Transverse colon (tissue), 4 donors: Measurements from ENCODE around the gene CDC14A. TPM values are rescaled to one million over a fixed set of nuclear protein-coding genes. Genes with fewer than 3 reads are reported as not detected.

ENCODE experiments used
- DNase-seq: peaks from one replicate; pipeline ENCODE4 v3.0.0-alpha.2; 2019
- H3K27ac ChIP-seq, 4 donors: fragments of 200-600 bp; sonication (generic); 2 replicates each; pipeline ENCODE4 v1.5.1; 2016 to 2018; ENCODE audit warnings: inconsistent platforms in 4 of 4
- H3K27me3 ChIP-seq: fragments of 200-600 bp; sonication (generic); 2 replicates; pipeline ENCODE4 v1.5.1; 2017; ENCODE audit warnings: inconsistent platforms
- H3K36me3 ChIP-seq, 4 donors: fragments of 200-600 bp; sonication (generic); 2 replicates each; pipeline ENCODE4 v1.5.1; 2017 to 2019; ENCODE audit warnings: inconsistent platforms in 4 of 4
- H3K4me1 ChIP-seq, 4 donors: fragments of 200-600 bp; sonication (generic); 2 replicates each; pipeline ENCODE4 v1.5.1; 2017 to 2020; ENCODE audit warnings: inconsistent platforms in 4 of 4
- H3K4me3 ChIP-seq, 4 donors: fragments of 200-600 bp; sonication (generic); 1 replicate in 1 of 4; 2 replicates in 3 of 4; pipeline versions ENCODE4 v1.5.1 to v1.6.1; 2017 to 2019; ENCODE audit warnings: inconsistent platforms in 4 of 4
- H3K9me3 ChIP-seq, 2 donors: fragments of 200-600 bp; sonication (generic); 2 replicates each; pipeline ENCODE4 v1.5.1; 2017 to 2019; ENCODE audit warnings: inconsistent platforms in 2 of 2
- CTCF ChIP-seq, 5 experiments: fragments of 200-600 bp in 3 of 5; fragments of 450-650 bp in 2 of 5; sonication (generic) in 3 of 5; IDR thresholded peaks; 1 replicate in 2 of 5; 2 replicates in 3 of 5; pipeline ENCODE4 v1.5.1; 2016 to 2017; ENCODE audit warnings: antibody characterized with exemption in 5 of 5, inconsistent platforms in 3 of 5, mild to moderate bottlenecking in 2 of 5, moderate library complexity in 1 of 5
- EP300 ChIP-seq: sonication (generic); formaldehyde crosslinking; IDR thresholded peaks from one replicate; pipeline ENCODE4 v1.6.1; 2017; ENCODE audit warnings: antibody characterized with exemption, low read depth
- POLR2A ChIP-seq: fragments of 450-650 bp; IDR thresholded peaks from one replicate; pipeline ENCODE4 v1.6.1; 2016; ENCODE audit warnings: antibody characterized with exemption, mild to moderate bottlenecking, moderate library complexity
- POLR2AphosphoS5 ChIP-seq, 3 donors: sonication (generic); formaldehyde crosslinking; IDR thresholded peaks; one replicate each; pipeline ENCODE4 v1.6.1; 2016; ENCODE audit warnings: antibody characterized with exemption in 3 of 3
- WGBS, 2 donors: methylation state at CpG; one replicate each; pipeline ENCODE4 v1.1.5; 2018; ENCODE audit warnings: low coverage in 1 of 2; 5-methylcytosine and 5-hydroxymethylcytosine counted together
- in situ Hi-C, 4 donors: fragments of 200-750 bp; cut with MboI; loops; one replicate each; pipeline versions ENCODE4 v1.15.0 to v1.15.1; 2017; ENCODE audit warnings: low sequenced_read_pairs in 3 of 4, low pct_ligation_motif_present in 1 of 4, low pct_unique_long_range_greater_than_20kb in 1 of 4
- intact Hi-C: fragments of 100-400 bp; cut with DNase I; formaldehyde crosslinking; loops from one replicate; pipeline ENCODE4 v1.15.1; 2023; ENCODE audit warnings: low total_unique reads
- total RNA-seq, 4 donors: library from RNA; depleted of rRNA; stranded (reverse); fragments of >200 nt; gene quantifications; one replicate each; pipeline ENCODE4 v1.1.0, GENCODE V29; 2016

CDC14A gene
- total RNA-seq, 4 donors from 2014 or later, result 8.0 to 68.6 (median 48.5) TPM

GRCh38 chr1:100396651-100397050 is 44.3 kb downstream of the CDC14A start:
- Histone ChIP-seq H3K4me3 (no peak overlapping the region), H3K4me1 (peaks cover 0 to 16% (median 5%) of the 10 kb centered on the region in 4 donors), H3K9me3 (no peaks in the 10 kb centered on the region), H3K36me3 (no peaks in the 10 kb centered on the region), H3K27ac (no peak overlapping the region), H3K27me3 (no peaks in the 10 kb centered on the region)
- DNase-seq, result no peak
- intact Hi-C loops (no loop called here), in situ Hi-C loops (no loop called here)
- WGBS, 2 donors, result 84 to 94% methylated on average over 3 of the region's 3 CpGs
- no peak for TF ChIP-seq EP300
- no peak for TF ChIP-seq CTCF (IDR thresholded peaks at IDR 0.05)
- TF ChIP-seq POLR2A, result no peak
- no peak for TF ChIP-seq POLR2AphosphoS5 (IDR thresholded peaks at IDR 0.05)

GRCh38 chr1:100397681-100398080 is 45.4 kb downstream of the CDC14A start:
- no peak overlapping the region for H3K4me3 ChIP-seq
- in situ Hi-C loops (no loop called here), intact Hi-C loops (no loop called here)
- TF ChIP-seq CTCF (IDR thresholded peaks at IDR 0.05) (no peak), POLR2AphosphoS5 (IDR thresholded peaks at IDR 0.05) (no peak), EP300 (no peak), POLR2A (no peak)
- H3K9me3 ChIP-seq, result no peaks in the 10 kb centered on the region
- H3K36me3 ChIP-seq, result no peaks in the 10 kb centered on the region
- H3K4me1 ChIP-seq, result peaks cover 0 to 15% (median 5%) of the 10 kb centered on the region in 4 donors
- no peak for DNase-seq
- no peaks in the 10 kb centered on the region for H3K27me3 ChIP-seq
- H3K27ac ChIP-seq, result no peak overlapping the region

- peaks cover 0 to 18% (median 7%) of the 10 kb centered on the region in 4 donors for H3K4me1 ChIP-seq
- DNase-seq, result no peak
- TF ChIP-seq POLR2AphosphoS5 (IDR thresholded peaks at IDR 0.05) (no peak), POLR2A (no peak), CTCF (IDR thresholded peaks at IDR 0.05) (no peak), EP300 (no peak)
- H3K27ac ChIP-seq, result no peak overlapping the region
- intact Hi-C loops, result no loop called here
- in situ Hi-C loops, result no loop called here
- H3K9me3 ChIP-seq, result no peaks in the 10 kb centered on the region
- 87 to 93% methylated on average over 2 of the region's 2 CpGs for WGBS, 2 donors
- no peaks in the 10 kb centered on the region for H3K36me3 ChIP-seq
- no peaks in the 10 kb centered on the region for H3K27me3 ChIP-seq
- H3K4me3 ChIP-seq, result no peak overlapping the region
These were observed 46.3 kb downstream of the CDC14A start for GRCh38 chr1:100398648-100399047.

- in situ Hi-C loops, result no loop called here
- intact Hi-C loops, result no loop called here
- Histone ChIP-seq H3K36me3 (no peaks in the 10 kb centered on the region), H3K27ac (peak overlapping the region in 3 of 4 donors; percentile 33 to 45 (median 34)), H3K4me1 (peaks cover 0 to 18% (median 7%) of the 10 kb centered on the region in 4 donors), H3K27me3 (no peaks in the 10 kb centered on the region), H3K9me3 (no peaks in the 10 kb centered on the region), H3K4me3 (no peak overlapping the region)
- no peak for TF ChIP-seq EP300
- no peak for TF ChIP-seq POLR2AphosphoS5 (IDR thresholded peaks at IDR 0.05)
- TF ChIP-seq CTCF (IDR thresholded peaks at IDR 0.05), result no peak
- TF ChIP-seq POLR2A, result no peak
- WGBS, 2 donors, result 24 to 42% methylated on average over 2 of the region's 2 CpGs
- DNase-seq, result peak; percentile 43
These were observed 48.1 kb downstream of the CDC14A start for GRCh38 chr1:100400404-100400803.
